GM21737 (cell line): ENCODE measurements around the gene SLAMF8.
A peak's percentile ranks its signal among the peaks of the same experiment; 100 is the strongest.

Experiments used
- ATAC-seq: cut with Tn5 transposase; IDR thresholded peaks from one replicate; pipeline ENCODE4 v1.9.1; 2021; ENCODE audit warnings: mild to moderate bottlenecking, moderate library complexity; ENCODE audit not compliant: unreplicated experiment

Gene SLAMF8

GRCh38 chr1:159817276-159818041, 9.2 kb upstream of the SLAMF8 start:
- no peak for ATAC-seq

GRCh38 chr1:159821171-159821867, 5.4 kb upstream of the SLAMF8 start:
- no peak for ATAC-seq

GRCh38 chr1:159823406-159823805, 3.3 kb upstream of the SLAMF8 start:
- ATAC-seq = no peak

GRCh38 chr1:159825564-159825963, 1.1 kb upstream of the SLAMF8 start:
- no peak for ATAC-seq

- no peak for ATAC-seq
These were observed 423 bp downstream of the SLAMF8 start for GRCh38 chr1:159827102-159827490.

GRCh38 chr1:159827549-159827948, 876 bp downstream of the SLAMF8 start:
- no peak for ATAC-seq

GRCh38 chr1:159828176-159828575, 1.5 kb downstream of the SLAMF8 start:
- ATAC-seq = no peak

GRCh38 chr1:159828581-159829272, 2.1 kb downstream of the SLAMF8 start:
- no peak for ATAC-seq

GRCh38 chr1:159829273-159829634, 2.6 kb downstream of the SLAMF8 start:
- ATAC-seq = peak; percentile 80

- ATAC-seq = no peak
These were observed 3.3 kb downstream of the SLAMF8 start for GRCh38 chr1:159829822-159830465.

GRCh38 chr1:159830722-159831121, 4.0 kb downstream of the SLAMF8 start:
- no peak for ATAC-seq

GRCh38 chr1:159831412-159832141, 4.9 kb downstream of the SLAMF8 start:
- ATAC-seq = no peak

GRCh38 chr1:159832309-159832708, 5.6 kb downstream of the SLAMF8 start:
- ATAC-seq = no peak

GRCh38 chr1:159835356-159835755, 8.7 kb downstream of the SLAMF8 start:
- no peak for ATAC-seq

- no peak for ATAC-seq
These were observed 9.3 kb downstream of the SLAMF8 start for GRCh38 chr1:159835862-159836525.

- ATAC-seq = peak; percentile 32
These were observed 12.0 kb downstream of the SLAMF8 start for GRCh38 chr1:159838715-159839114.

GRCh38 chr1:159839116-159839849, 12.6 kb downstream of the SLAMF8 start:
- ATAC-seq = peak; percentile 69

GRCh38 chr1:159841749-159842148, 15.1 kb downstream of the SLAMF8 start:
- no peak for ATAC-seq

- ATAC-seq = no peak
These were observed 16.8 kb downstream of the SLAMF8 start for GRCh38 chr1:159843459-159843858.
